Right lobe of liver (tissue), 6 donors: ENCODE measurements around the gene ST6GALNAC5. TPM values are rescaled to one million over a fixed set of nuclear protein-coding genes. Genes with fewer than 3 reads are reported as not detected.

ENCODE experiments used
- ATAC-seq, 4 donors: fragments of 200-7000 bp; cut with Tn5 transposase; one replicate each; pipeline ENCODE4 v1.9.1; 2020; ENCODE audit warnings: mild to moderate bottlenecking in 4 of 4, moderate library complexity in 4 of 4
- DNase-seq, 3 donors: peaks; one replicate each; pipeline ENCODE4 v3.0.0-alpha.2; 2020
- H3K27ac ChIP-seq, 3 donors: fragments of 200-600 bp; one replicate each; pipeline ENCODE4 v1.8.0; 2022
- H3K27me3 ChIP-seq, 2 donors: fragments of 200-600 bp; one replicate each; pipeline ENCODE4 v1.8.0; 2022
- H3K36me3 ChIP-seq, 4 donors: fragments of 200-600 bp; sonication (generic) in 1 of 4; one replicate each; pipeline versions ENCODE4 v1.5.1 to v1.8.0; 2017 to 2022; ENCODE audit warnings: control low read depth in 1 of 4
- H3K4me1 ChIP-seq, 4 donors: fragments of 200-600 bp; sonication (generic) in 1 of 4; one replicate each; pipeline versions ENCODE4 v1.5.1 to v1.8.0; 2017 to 2022; ENCODE audit warnings: control low read depth in 1 of 4
- H3K4me3 ChIP-seq, 3 donors: fragments of 200-600 bp; one replicate each; pipeline ENCODE4 v1.8.0; 2022
- H3K9me3 ChIP-seq, 4 donors: fragments of 200-600 bp; sonication (generic) in 1 of 4; one replicate each; pipeline versions ENCODE4 v1.5.1 to v1.8.0; 2017 to 2022; ENCODE audit warnings: control low read depth in 1 of 4
- CTCF ChIP-seq, 4 donors: fragments of 200-600 bp in 3 of 4; fragments of 450-650 bp in 1 of 4; IDR thresholded peaks; one replicate each; pipeline versions ENCODE4 v1.5.1 to v1.8.0; 2016 to 2022; ENCODE audit warnings: antibody characterized with exemption in 4 of 4, mild to moderate bottlenecking in 2 of 4
- POLR2A ChIP-seq: fragments of 450-650 bp; IDR thresholded peaks from one replicate; pipeline ENCODE4 v1.6.1; 2017; ENCODE audit warnings: antibody characterized with exemption, mild to moderate bottlenecking
- WGBS: methylation state at CpG from one replicate; pipeline ENCODE4 v1.1.6; 2018; ENCODE audit warnings: low coverage, low lambda C conversion rate; ENCODE audit not compliant: insufficient coverage; ENCODE audit errors: missing lambda C conversion rate; 5-methylcytosine and 5-hydroxymethylcytosine counted together
- intact Hi-C, 2 donors: fragments of 100-400 bp; cut with DNase I; formaldehyde crosslinking; loops; one replicate each; pipeline versions ENCODE4 v1.11.2 to v1.14.1; 2022
- total RNA-seq, 6 experiments: library from RNA; depleted of rRNA in 2 of 6; stranded (reverse); fragments of >200 nt in 2 of 6; fragmentation: NEBNext Ultra II Directional in 3 of 6; extraction: Animal tissue kit (Norgen Biotek cat#: 25700) in 3 of 6; gene quantifications; one replicate each; pipeline versions ENCODE4 v1.1.0 to v1.2.4, GENCODE V29; 2016 to 2023
- donor health status: DM: no; HTN: yes; CAD: no.
- donor health status: DM: no; HTN: no; CAD: no.
- donor health status: DM: no; HTN: no; CAD: no.
- donor health status: DM: no; HTN: yes; CAD: no.
- donor health status: DM: no; HTN: yes; CAD: no.

ST6GALNAC5 gene
- total RNA-seq, 6 experiments from 2014 or later = not detected

GRCh38 chr1:77016386-77016985 is 149.2 kb downstream of the ST6GALNAC5 start:
- TF ChIP-seq CTCF (IDR thresholded peaks at IDR 0.05) (no peak), POLR2A (no peak)
- 57% methylated on average over 2 of the region's 2 CpGs for WGBS
- H3K9me3 ChIP-seq = no peaks in the 10 kb centered on the region
- no peak for DNase-seq
- intact Hi-C loops = no loop called here
- ATAC-seq = no peak
- no peak overlapping the region for H3K27ac ChIP-seq
- no peaks in the 10 kb centered on the region for H3K27me3 ChIP-seq
- H3K4me1 ChIP-seq = no peaks in the 10 kb centered on the region
- no peak overlapping the region for H3K4me3 ChIP-seq
- no peaks in the 10 kb centered on the region for H3K36me3 ChIP-seq

- 26% methylated on average over 3 of the region's 3 CpGs for WGBS
- TF ChIP-seq CTCF (IDR thresholded peaks at IDR 0.05) = no peak
- no peak for TF ChIP-seq POLR2A
- Histone ChIP-seq H3K27ac (no peak overlapping the region), H3K27me3 (no peaks in the 10 kb centered on the region), H3K9me3 (no peaks in the 10 kb centered on the region), H3K4me1 (no peaks in the 10 kb centered on the region), H3K4me3 (no peak overlapping the region), H3K36me3 (no peaks in the 10 kb centered on the region)
- intact Hi-C loops = no loop called here
- ATAC-seq (no peak), DNase-seq (no peak)
Observed at GRCh38 chr1:77018311-77018710, 151.0 kb downstream of the ST6GALNAC5 start.

- intact Hi-C loops = no loop called here
- no peaks in the 10 kb centered on the region for H3K36me3 ChIP-seq
- no peak overlapping the region for H3K4me3 ChIP-seq
- no peak overlapping the region for H3K27ac ChIP-seq
- ATAC-seq = no peak
- H3K9me3 ChIP-seq = no peaks in the 10 kb centered on the region
- 77% methylated on average over 1 of the region's 1 CpG for WGBS
- no peaks in the 10 kb centered on the region for H3K27me3 ChIP-seq
- H3K4me1 ChIP-seq = no peaks in the 10 kb centered on the region
- TF ChIP-seq CTCF (IDR thresholded peaks at IDR 0.05) (no peak), POLR2A (no peak)
- no peak for DNase-seq
Observed at GRCh38 chr1:77018761-77019160, 151.5 kb downstream of the ST6GALNAC5 start.

- no peak for ATAC-seq
- Histone ChIP-seq H3K4me3 (no peak overlapping the region), H3K9me3 (no peaks in the 10 kb centered on the region), H3K36me3 (no peaks in the 10 kb centered on the region), H3K27me3 (no peaks in the 10 kb centered on the region), H3K27ac (no peak overlapping the region), H3K4me1 (no peaks in the 10 kb centered on the region)
- WGBS = 38% methylated on average over 1 of the region's 2 CpGs
- no peak for DNase-seq
- TF ChIP-seq CTCF (IDR thresholded peaks at IDR 0.05) = no peak
- TF ChIP-seq POLR2A = no peak
- intact Hi-C loops = no loop called here
Observed at GRCh38 chr1:77021732-77022131, 154.5 kb downstream of the ST6GALNAC5 start.

- H3K36me3 ChIP-seq = no peaks in the 10 kb centered on the region
- intact Hi-C loops = no loop called here
- no peaks in the 10 kb centered on the region for H3K27me3 ChIP-seq
- no peak overlapping the region for H3K4me3 ChIP-seq
- no peak for DNase-seq
- no peak for ATAC-seq
- no peaks in the 10 kb centered on the region for H3K9me3 ChIP-seq
- 0% methylated on average over 1 of the region's 4 CpGs for WGBS
- no peaks in the 10 kb centered on the region for H3K4me1 ChIP-seq
- TF ChIP-seq POLR2A = no peak
- no peak for TF ChIP-seq CTCF (IDR thresholded peaks at IDR 0.05)
- no peak overlapping the region for H3K27ac ChIP-seq
Observed at GRCh38 chr1:77024500-77024899, 157.2 kb downstream of the ST6GALNAC5 start.
